HG03025 (cell line): Measurements from ENCODE around the gene TMCC2.
"Not testable (repeated sequence)": the region's sequence is repeated elsewhere in the genome, so short reads cannot be mapped to it uniquely, and the experiment has no call there.

ENCODE experiments used
- ATAC-seq: cut with Tn5 transposase; IDR thresholded peaks from one replicate; pipeline ENCODE4 v1.9.1; 2021; ENCODE audit warnings: mild to moderate bottlenecking, moderate library complexity; ENCODE audit not compliant: unreplicated experiment, low FRiP score

The TMCC2 gene

DNA sequence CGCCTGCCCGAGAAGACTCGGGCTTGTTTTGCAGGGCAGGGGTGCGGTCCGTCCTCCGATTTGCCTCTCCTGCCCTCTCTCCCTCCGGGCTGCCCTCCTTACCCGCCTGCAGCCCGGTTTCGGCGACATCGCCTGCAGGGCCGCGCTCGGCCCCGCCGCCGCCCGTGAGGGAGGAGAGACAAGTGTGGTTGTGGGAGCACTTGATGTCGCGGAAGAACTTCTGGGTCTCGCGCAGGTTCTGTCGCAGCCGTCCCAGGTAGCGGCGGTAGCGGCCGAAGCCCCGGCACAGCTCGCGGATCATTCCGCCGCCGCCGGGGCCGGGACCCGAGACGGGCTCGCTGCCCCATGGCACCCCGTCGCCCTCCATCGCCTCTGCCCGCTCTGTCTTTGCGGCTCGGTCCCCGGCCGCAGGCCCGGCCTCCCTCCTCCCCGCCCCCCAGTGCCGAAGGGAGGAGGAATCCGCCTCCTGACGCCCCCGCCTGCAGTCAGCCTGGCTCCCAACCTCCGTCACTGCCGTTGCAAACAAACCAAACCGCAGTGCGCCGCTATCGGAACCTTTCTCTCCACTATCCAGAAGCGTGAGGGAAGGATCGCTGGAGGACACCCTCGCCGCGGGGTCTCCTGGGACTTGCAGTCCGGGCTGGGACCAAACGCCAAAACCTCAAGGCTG lies 16.4 kb upstream of the TMCC2 start, which contains the start of gene DSTYK:
DSTYK (minus strand) TSS at position 534 of the 670 bp plus-strand sequence; CDS start at position 367, 167 bp downstream.
- ATAC-seq: peak; percentile 76

DNA sequence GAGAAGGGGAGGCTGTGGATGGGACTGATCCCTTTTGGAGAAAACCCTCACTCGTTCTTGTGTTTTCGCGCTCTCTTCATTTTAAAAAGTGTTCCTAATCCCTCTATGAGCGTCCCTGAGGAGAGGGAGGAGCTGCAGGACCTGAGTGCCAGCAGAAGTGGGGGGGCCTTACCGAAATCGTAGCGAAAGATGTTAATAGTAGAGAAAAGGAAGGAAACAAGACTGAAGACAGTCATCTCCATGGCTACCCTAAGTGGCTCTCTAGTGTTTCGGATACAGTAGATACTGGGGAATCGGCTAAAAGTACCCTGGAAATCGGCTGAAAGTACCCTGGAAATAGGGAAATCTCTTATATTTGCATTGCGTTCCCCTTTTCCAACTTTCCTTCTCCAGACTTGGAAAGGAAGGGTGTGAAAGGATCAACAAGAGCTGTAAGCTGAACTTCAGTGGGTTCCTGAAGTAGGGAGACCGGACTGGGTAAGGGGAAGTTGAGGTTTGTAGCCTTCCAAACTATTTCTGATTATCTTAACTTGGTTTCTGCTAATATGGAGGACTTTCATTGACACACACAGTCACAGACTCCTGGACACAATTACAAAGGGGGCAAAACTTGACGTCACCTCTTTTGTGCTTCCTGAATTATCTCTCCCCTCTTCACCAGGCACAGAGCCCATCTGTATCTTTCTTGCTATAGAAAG lies 15.8 kb upstream of the TMCC2 start:
- ATAC-seq: peak; percentile 15

DNA sequence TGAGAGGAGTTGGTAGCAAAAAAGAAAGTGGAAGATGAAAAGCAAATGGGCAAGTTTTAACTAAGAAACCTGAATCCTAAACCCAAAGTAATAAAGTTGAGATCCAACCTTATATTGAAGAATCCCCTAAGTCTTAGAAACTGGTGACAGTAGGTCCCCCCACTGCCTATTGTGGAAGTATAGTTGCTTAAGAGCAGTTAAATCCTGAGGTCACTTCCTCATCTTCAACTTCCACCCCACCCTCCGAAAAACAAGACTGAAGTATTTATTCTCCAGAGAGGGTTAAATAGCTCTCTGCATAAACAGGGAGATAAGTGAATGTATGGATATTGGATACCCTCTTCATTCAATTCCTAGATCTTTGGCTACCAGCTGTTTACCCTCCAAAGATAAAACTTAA lies 13.0 kb upstream of the TMCC2 start:
- ATAC-seq: no peak

DNA sequence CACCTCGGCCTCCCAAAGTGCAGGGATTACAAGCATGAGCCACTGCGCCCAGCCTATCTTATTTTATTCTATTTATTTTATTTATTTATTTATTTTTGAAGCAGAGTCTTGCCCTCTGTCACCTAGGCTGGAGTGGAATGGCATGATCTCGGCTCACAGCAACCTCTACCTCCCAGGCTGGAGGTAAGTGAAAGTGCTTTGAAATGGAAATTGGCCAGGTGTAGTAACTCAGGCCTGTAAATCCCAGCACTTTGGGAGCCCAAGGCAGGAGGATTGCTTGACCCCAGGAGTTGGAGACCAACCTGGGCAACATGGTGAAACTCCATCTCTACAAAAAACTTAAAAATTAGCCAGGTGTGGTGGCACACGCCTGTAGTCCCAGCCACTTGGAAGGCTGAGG lies 11.2 kb upstream of the TMCC2 start:
- ATAC-seq: no peak

DNA sequence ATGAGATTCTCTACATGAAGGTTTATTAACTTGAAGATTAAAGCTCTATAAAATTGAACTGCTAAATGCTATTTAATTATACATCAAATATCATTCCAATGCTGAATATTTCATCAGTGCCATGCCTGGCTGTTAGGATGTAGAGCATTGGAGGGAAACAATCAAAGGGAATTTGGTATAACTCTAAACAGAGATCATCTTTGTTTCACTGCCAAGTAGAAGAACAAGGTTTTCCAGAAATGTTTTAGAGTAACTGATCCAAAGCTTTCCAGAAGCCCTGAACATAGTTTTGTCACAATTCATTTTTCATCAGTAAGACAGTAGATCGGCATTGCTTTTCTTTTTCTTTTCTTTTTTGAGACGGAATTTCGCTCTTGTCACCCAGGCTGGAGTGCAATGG lies 10.3 kb upstream of the TMCC2 start:
- ATAC-seq: no peak

DNA sequence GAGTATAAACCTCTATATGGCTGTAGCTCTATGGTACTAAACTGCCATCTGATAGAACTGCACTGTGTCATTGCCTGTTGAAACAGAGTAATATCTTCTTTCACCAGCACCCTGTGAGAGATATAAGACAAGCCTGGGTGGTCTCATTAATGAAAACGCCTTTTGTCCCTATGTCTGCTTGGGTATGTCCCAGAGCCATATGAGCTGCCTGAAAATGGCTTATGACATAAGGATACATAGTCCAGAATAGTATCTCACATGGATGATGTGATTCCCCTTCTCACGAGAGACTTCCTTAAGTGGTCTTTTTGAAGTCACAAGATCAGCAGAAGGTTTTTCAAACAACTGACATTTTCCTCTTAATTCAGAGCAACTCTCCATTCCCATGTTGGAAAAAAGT lies 7.3 kb upstream of the TMCC2 start:
- ATAC-seq: no peak

DNA sequence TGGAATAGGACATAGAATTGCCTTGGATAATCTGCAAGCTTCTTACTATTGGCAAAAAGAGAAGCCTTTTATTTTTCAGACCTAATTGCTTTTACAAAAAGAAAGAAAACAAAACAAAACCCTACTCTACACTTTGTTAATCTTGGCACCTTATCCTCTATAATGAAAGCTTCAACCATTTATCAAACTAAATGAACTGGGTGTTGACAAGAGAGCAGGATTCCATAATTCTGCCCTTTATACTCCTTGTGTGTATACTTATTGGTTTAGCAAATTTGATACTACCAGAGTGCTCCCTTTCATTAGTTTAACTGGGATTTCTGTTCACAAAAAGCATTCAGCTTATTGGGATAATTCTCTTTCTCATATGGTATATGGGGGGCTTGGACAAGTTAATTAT lies 3.0 kb upstream of the TMCC2 start:
- ATAC-seq: no peak

DNA sequence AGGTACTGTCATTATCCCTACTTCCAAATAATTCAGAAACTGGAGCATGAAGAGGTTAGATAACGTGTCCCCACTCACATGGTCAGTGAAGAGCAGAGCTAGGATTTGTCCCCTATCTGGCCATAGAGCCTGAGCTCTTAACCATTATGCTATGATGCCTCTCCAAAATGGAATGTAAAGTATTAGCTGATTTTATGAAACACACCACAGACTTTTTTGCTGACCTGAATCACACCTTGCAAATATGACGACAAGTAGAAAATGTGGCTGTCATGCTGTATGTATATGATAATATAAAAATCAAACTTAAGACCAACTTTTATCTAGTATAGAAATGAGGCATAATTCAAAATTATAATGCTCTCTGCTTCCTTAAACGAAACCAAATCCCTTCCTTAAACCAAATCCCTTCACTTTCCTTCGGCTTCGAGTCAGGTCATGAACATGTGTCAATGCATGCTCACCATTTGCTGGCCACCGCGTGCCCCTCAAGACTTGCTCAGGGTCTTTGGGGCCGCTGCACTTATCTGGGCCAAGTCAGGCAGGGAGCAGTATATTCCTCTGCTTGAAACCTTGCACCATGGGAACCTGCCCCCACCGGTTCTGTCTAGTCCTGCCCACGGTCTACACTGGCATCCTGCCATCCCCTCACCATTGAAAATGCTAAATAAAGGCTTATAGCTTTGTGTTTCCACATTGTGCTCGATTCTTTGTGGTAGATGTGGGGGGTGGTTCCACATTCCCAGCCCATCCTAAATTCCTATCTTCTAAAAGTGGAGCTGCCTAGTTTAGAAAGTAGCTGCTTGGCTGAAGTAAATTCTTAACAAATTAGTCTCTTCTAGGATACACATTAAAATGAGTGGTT lies 1.6 kb upstream of the TMCC2 start:
- no peak for ATAC-seq

DNA sequence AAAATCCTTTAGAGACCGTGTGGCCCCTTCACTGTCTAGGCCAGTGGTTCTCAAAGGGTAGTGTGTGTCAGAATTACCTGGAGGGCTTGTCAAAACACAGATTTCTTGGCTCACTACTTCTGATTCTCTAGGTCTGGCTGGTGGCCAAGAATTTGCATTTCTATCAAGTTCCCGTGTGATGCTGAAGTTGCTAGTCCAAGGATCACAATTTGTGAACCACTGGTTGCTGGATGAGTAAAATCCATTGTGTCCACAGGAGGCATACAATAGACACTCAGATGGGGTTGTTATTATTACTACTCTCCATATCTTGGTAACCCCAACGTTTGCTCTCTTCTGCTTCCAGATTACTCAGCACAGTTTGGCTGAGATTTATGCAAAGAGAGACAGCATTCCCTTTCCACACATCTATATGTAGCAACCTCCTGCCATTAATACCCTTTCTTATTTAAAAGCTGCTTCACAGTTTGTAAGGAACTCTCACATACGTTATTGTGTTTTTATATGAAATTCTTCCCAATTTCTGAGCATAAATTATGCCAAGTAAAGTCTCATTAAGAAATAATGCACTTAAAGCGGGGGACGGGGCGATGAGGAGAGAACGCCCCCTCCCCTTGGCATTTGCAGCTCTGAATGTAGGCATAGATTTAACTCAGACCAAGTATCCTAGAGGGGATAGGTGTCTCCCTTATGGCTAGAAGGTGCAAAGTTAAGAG lies 720 bp upstream of the TMCC2 start:
- ATAC-seq: no peak

DNA sequence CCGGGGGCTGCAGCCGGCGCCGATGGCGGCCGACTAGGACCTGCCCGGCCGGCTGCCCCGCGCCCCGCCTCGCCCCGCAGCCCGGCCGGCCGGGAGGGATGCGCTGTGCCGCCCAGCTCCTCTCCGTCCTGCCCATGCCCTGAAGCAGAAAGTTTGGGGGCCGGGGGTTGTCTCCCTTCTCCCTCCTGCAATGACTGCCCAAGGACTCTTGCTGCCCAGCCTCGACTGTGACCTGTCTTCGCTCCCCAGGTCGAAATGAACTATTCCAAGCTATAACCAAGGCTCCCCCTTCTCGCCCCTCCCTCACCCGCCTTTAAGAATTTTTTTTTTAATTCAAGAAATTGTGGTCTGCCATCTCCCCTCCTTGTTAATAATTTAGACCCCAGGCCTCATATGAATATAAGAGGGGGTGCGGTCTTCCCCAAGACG lies 361 bp downstream of the TMCC2 start:
- ATAC-seq: no peak

DNA sequence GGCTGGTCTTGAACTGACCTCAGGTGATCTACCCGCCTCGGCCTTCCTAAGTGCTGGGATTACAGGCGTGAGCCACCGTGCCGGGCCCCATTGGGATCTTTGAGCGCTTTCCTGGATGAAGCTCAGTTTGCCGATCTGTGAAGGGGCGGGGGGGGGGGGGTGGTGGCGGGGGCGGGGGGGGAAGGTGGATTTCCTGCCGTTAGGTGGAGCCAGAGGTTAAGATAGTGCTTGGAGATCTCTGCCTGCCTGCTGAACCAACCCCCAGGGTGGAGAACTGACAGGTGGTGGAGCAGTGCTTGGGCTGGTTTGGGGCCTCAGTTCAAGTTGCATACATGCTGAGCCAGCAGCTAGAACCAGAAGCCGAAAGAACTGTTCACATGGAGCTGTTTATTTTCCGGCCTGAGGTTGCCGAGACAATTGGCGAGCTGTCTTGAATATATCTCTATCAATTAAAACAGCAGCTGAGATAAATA lies 1.7 kb downstream of the TMCC2 start:
- no peak for ATAC-seq

DNA sequence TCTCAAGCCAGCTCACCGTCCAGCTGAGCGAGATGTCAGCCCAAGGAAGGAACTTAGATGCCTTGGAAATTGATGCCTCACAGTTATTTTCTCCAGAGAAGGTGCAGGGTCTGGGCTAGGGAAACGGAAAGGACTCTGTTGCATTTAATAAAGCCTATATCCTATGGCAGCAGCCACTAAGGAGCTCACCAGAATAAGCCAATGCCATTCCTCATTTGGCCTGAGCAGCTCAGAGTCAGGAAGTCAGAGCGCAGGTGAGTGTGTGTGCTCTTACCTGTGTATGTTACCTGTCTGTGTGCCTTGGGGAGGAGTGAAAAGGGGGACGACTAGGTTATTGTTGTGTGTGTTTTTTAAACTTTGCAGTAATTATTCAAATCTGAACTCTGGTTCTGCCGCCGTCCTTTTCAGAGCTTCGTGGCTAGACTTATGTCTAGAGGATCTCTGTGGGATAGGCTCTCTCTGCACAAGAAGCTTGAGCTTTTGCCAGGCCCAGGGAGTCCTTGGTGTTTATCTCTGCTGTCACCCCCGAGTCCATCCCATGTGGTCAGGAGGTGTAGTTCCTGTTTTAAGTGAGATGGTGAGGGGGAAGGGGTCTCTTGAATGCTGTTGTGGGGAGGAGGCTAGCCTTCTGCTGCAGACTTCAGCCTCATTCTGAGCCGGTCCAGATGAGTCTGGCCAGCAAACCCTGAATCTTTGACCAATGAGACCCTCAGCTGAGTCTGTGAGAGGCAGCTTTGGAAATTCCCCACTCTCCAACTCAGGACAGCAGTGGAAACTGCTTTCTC lies 2.4 kb downstream of the TMCC2 start:
- ATAC-seq: no peak

DNA sequence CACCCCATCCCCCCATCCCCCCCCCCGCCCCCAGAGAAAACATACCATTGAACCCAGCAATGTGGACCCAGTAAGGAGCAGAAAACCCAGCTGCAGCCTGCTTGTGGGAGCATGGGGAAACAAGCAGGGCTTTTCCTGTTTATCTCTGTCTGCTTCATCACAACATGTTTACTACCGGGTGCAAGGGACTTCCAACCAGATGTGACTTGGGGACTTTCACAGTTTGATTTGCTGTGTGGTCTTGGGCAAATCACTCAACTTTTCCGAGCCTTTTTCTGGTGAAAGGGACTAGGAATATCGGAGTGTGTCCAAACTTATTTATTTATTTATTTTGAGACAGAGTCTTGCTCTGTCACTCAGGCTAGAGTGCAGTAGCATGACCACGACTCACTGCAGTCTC lies 3.2 kb downstream of the TMCC2 start:
- no peak for ATAC-seq

DNA sequence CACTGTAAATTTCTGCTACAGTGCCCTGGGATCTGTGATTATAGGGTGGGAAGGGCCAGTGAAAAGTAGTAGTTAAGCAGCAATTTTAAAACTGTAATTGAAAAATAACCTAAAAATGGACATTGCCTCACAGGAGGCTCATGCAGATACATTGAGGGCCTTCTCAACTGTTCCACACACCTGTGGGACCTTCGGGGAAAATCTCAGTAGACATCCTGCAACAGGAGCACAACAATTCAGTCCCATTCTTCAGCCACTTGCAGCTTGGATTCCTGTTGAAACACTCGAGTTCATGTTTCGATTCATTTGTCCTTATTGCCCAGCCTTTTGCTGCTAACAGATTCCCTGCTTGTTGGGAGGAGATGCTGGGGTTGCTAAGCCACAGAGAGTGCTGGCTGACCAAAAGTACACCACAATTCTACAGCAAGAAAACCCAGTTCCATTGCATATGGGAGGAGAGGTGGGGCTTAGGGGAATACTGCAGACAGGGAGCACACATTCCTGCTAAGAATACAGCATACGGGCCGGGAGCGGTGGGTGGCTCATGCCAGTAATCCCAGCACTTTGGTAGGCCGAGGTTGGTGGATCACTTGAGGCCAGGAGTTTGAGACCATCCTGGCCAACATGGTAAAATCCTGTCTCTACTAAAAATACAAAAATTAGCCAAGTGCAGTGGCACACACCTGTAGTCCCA lies 4.5 kb downstream of the TMCC2 start:
- no peak for ATAC-seq

DNA sequence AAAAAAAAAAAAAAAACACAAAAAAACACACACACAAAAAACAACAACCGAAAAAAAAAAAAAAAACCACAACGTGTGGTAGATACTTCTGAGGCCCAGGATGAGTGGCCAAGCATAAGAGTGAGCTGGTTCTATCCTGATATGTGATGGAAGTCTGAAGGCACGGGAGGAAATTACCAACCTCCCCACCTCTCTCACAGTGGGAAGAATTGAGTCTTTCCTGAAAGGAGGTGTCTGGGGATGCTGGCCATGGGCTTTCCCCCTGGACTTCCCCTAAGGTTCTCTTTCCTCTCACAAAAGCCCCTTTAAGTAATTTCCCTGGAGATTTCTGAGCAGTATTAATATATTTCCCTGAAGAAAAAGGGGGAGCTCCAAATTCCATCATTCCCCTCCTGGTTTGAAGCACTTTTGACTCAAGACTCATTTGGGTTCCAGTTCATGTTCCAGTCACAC lies 5.2 kb downstream of the TMCC2 start:
- ATAC-seq: no peak

DNA sequence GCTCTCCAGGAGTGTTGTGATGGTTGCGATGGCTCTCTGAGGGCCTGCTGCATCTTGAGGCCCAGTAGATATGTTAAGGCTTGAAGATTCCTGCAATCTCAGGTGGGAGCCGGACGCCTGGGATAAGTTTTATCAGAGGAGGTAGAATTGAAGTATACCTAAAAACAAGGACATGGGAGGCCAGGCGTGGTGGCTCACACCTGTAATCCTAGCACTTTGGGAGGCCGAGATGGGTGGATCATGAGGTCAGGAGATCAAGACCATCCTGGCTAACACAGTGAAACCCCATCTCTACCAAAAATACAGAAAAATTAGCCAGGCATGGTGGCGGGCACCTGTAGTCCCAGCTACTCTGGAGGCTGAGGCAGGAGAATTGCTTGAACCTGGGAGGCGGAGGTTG lies 6.2 kb downstream of the TMCC2 start:
- ATAC-seq: not testable (repeated sequence)

DNA sequence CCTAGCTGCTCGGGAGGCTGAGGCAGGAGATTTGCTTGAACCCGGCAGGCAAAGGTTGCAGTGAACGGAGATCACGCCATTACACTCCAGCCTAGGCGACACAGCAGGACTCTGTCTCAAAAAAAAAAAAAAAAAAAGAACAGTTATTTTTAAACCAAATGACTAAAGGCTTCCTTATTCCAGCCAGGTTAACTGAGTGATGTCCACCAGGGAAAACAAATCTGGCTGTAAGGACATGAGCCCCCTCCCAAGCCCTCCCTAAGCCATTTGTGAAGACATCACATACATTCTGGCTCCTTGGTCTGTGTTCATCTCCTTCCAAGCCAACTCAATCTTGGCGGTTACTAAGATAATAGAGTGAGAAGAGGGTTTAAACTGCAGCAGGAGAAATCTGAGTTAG lies 8.2 kb downstream of the TMCC2 start:
- no peak for ATAC-seq

DNA sequence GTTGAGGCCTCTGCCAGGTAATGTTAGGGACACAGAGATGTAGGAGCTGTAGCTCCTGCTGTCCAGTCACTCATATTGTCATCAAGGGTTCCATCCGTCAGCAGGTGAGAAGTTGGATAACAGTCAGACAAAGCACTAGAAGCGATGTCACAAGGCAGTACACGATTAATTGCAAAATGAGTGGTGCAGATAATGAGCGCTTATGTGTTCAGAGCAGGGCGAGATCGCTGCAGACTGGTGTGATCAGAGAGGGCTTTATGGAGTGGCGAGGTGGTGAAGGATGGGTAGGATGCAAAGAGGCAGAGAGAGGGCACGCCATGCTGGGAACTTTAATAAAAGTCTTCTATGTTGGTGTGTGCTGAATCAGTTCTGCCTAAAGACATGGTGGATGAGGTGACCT lies 8.8 kb downstream of the TMCC2 start:
- no peak for ATAC-seq

DNA sequence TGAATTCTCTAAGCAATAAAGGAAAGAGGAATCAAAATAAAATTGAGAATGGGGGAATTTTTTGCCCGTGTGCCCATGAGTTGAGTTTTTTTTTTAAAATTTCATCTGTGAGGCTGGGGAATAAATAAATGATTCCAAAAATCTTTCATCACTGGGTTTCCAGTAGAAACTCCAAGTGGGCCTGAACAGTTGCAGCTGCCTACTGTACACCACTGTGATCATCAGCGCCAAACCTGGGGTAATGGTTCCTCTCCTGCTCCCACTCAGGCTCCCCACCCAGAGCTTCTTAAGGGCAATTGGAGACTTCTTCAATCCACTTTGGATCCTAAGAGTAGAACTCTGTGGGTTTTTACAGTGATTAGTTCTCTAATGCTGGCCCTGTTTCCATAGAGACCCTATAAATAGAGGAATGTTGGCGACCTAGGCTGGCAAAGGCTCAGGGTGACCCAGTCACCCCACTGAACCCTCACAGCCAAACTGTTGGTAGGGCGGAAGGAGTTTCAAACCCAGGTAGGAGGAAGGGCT lies 9.3 kb downstream of the TMCC2 start:
- ATAC-seq: no peak
